GM12865 (cell line): ENCODE measurements around the gene INAFM1.

Experiments
- DNase-seq: peaks from one replicate; pipeline ENCODE4 v3.0.0; 2010; ENCODE audit warnings: low read depth
- H3K4me3 ChIP-seq: 2 replicates; pipeline ENCODE4 v1.5.1; 2011; ENCODE audit warnings: mild to moderate bottlenecking, low read depth, low read length, control low read depth
- CTCF ChIP-seq: IDR thresholded peaks from 2 replicates; pipeline ENCODE4 v1.5.1; 2011; ENCODE audit warnings: low read length, control low read depth, low read depth, inconsistent platforms; ENCODE audit not compliant: insufficient read depth; ENCODE audit errors: missing control alignments

INAFM1 gene

GRCh38 chr19:47306303-47306702 lies 31.6 kb downstream of the INAFM1 start:
- no peak overlapping the region for H3K4me3 ChIP-seq
- TF ChIP-seq CTCF = no peak
- no peak for DNase-seq

- TF ChIP-seq CTCF = no peak
- DNase-seq = no peak
- no peak overlapping the region for H3K4me3 ChIP-seq
Measured at GRCh38 chr19:47309038-47309437, 34.4 kb downstream of the INAFM1 start.

GRCh38 chr19:47309608-47310007 lies 34.9 kb downstream of the INAFM1 start, which contains the start of gene C5AR1:
Gene C5AR1 (plus strand): TSS chr19:47309861. CDS start chr19:47309896, 35 bp downstream.
- no peak for TF ChIP-seq CTCF
- DNase-seq = peak; percentile 37
- no peak within 1 kb of the TSS for H3K4me3 ChIP-seq

- TF ChIP-seq CTCF = no peak
- DNase-seq = no peak
- H3K4me3 ChIP-seq = no peak overlapping the region
Measured at GRCh38 chr19:47310323-47310722, 35.6 kb downstream of the INAFM1 start.

GRCh38 chr19:47310819-47311218 lies 36.1 kb downstream of the INAFM1 start:
- H3K4me3 ChIP-seq = no peak overlapping the region
- DNase-seq = no peak
- no peak for TF ChIP-seq CTCF

- no peak for TF ChIP-seq CTCF
- no peak overlapping the region for H3K4me3 ChIP-seq
- DNase-seq = no peak
Measured at GRCh38 chr19:47312366-47313006, 37.8 kb downstream of the INAFM1 start.

- no peak for TF ChIP-seq CTCF
- no peak for DNase-seq
- no peak overlapping the region for H3K4me3 ChIP-seq
Measured at GRCh38 chr19:47313754-47314295, 39.1 kb downstream of the INAFM1 start.
